Endothelial cell of umbilical vein (primary cell): Measurements from ENCODE around the gene ANXA4. TPM values are rescaled to one million over a fixed set of nuclear protein-coding genes. Genes with fewer than 3 reads are reported as not detected.

Source experiments
- BruUV-seq: library from RNA; stranded (reverse); fragments of 400-500 nt; replicated peaks from 2 replicates; lab custom pipeline; 2021; lab: Mats Ljungman, UMichigan
- CTCF ChIA-PET: fragments of 300-600, 350-600 bp; sonication (Branson Sonifier 250); formaldehyde crosslinking; loops from one replicate; lab custom pipeline; 2021; ENCODE audit warnings: antibody characterized with exemption, inconsistent platforms; lab: Charles Lee
- POLR2A ChIA-PET: fragments of 300-600, 350-600 bp; sonication (Branson Sonifier 250); formaldehyde crosslinking; loops from one replicate; lab custom pipeline; 2021; ENCODE audit warnings: antibody characterized with exemption, inconsistent platforms; lab: Charles Lee
- DNase-seq: peaks from one replicate; pipeline ENCODE4 v3.0.0-alpha.2; 2011; ENCODE audit warnings: low read depth, low spot score
- FAIRE-seq: peaks from 2 replicates; lab custom pipeline; 2011; peaks lifted over from hg19 to GRCh38; lab: Jason Lieb, UNC
- H2AFZ ChIP-seq: 2 replicates; pipeline ENCODE4 v1.6.0; 2012; ENCODE audit warnings: low read depth, low read length, control low read depth, inconsistent platforms
- H3K27ac ChIP-seq: 2 replicates; pipeline ENCODE4 v1.5.1; 2011; ENCODE audit warnings: low read depth, mild to moderate bottlenecking, control low read depth, low read length, moderate library complexity; ENCODE audit not compliant: insufficient read depth
- H3K27me3 ChIP-seq, 2 experiments: 2 replicates each; pipeline versions ENCODE4 v1.6.0 to v1.6.1; 2011; ENCODE audit warnings: low read length in 2 of 2, mixed read lengths in 1 of 2; ENCODE audit not compliant: control insufficient read depth in 2 of 2, insufficient read depth in 2 of 2
- H3K36me3 ChIP-seq, 2 experiments: 2 replicates in 1 of 2; 3 replicates in 1 of 2; pipeline ENCODE4 v1.5.1; 2011; ENCODE audit warnings: low read length in 2 of 2, mild to moderate bottlenecking in 1 of 2, moderate library complexity in 1 of 2; ENCODE audit not compliant: control insufficient read depth in 2 of 2, insufficient read depth in 2 of 2; ENCODE audit errors: extremely low read depth in 1 of 2
- H3K4me1 ChIP-seq: 3 replicates; pipeline ENCODE4 v1.5.1; 2011; ENCODE audit warnings: mild to moderate bottlenecking, low read length; ENCODE audit not compliant: control insufficient read depth, insufficient read depth; ENCODE audit errors: extremely low read depth
- H3K4me2 ChIP-seq: 2 replicates; pipeline ENCODE4 v1.6.1; 2011; ENCODE audit warnings: low read length, control low read depth, mixed read lengths; ENCODE audit not compliant: insufficient read depth
- H3K4me3 ChIP-seq, 3 experiments: fragments of 200-600 bp in 1 of 3; sonication (generic), shearing (Covaris generic) in 1 of 3; replicated peaks in 1 of 3; 2 replicates each; pipeline ENCODE4 v1.5.1; 2011 to 2016; ENCODE audit warnings: control low read depth in 3 of 3, low read length in 3 of 3, mild to moderate bottlenecking in 2 of 3, inconsistent platforms in 1 of 3, low read depth in 1 of 3, moderate library complexity in 1 of 3; ENCODE audit not compliant: insufficient read depth in 1 of 3
- H3K79me2 ChIP-seq: 2 replicates; pipeline ENCODE4 v1.6.0; 2012; ENCODE audit warnings: low read length, inconsistent platforms; ENCODE audit not compliant: control insufficient read depth, insufficient read depth
- H3K9ac ChIP-seq: replicated peaks from 2 replicates; pipeline ENCODE3; 2011; ENCODE audit warnings: low read length, control low read depth; ENCODE audit not compliant: insufficient read depth; ENCODE audit errors: extremely low read depth
- H3K9me1 ChIP-seq: replicated peaks from 3 replicates; pipeline ENCODE4 v1.6.0; 2011; ENCODE audit warnings: mild to moderate bottlenecking, low read length; ENCODE audit not compliant: control insufficient read depth, insufficient read depth; ENCODE audit errors: extremely low read depth
- H3K9me3 ChIP-seq: replicated peaks from 2 replicates; pipeline ENCODE4 v1.5.1; 2012; ENCODE audit warnings: low read length, inconsistent platforms; ENCODE audit not compliant: control insufficient read depth, insufficient read depth
- H4K20me1 ChIP-seq: replicated peaks from 2 replicates; pipeline ENCODE3; 2011; ENCODE audit warnings: mild to moderate bottlenecking, low read length; ENCODE audit not compliant: control insufficient read depth, insufficient read depth; ENCODE audit errors: extremely low read depth
- EZH2 ChIP-seq: IDR thresholded peaks from 2 replicates; pipeline ENCODE4 v1.6.1; 2012; ENCODE audit warnings: borderline replicate concordance, low read depth, mild to moderate bottlenecking, moderate library complexity, low read length, inconsistent platforms; ENCODE audit not compliant: severe bottlenecking
- FOS ChIP-seq: IDR thresholded peaks from 2 replicates; pipeline ENCODE4 v1.6.1; 2011; ENCODE audit warnings: mild to moderate bottlenecking, low read length, moderate library complexity, borderline replicate concordance; ENCODE audit not compliant: insufficient read depth
- GATA2 ChIP-seq: IDR thresholded peaks from 2 replicates; pipeline ENCODE4 v1.7.0; 2011; ENCODE audit warnings: low read depth, mild to moderate bottlenecking, moderate library complexity, mixed read lengths, low read length; ENCODE audit not compliant: insufficient read length, insufficient read depth
- JUN ChIP-seq: IDR thresholded peaks from 2 replicates; pipeline ENCODE4 v1.6.1; 2011; ENCODE audit warnings: borderline replicate concordance, low read depth; ENCODE audit not compliant: insufficient read length, insufficient read depth
- MYC ChIP-seq: IDR thresholded peaks from one replicate; pipeline ENCODE4 v1.6.1; 2011; ENCODE audit warnings: mild to moderate bottlenecking, low read depth, low read length
- POLR2A ChIP-seq: IDR thresholded peaks from 2 replicates; pipeline ENCODE4 v1.6.1; 2012; ENCODE audit warnings: low read depth, mild to moderate bottlenecking, control low read depth, low read length
- dilution Hi-C: fragments of 300-500 bp; cut with MboI; formaldehyde crosslinking; loops from one replicate; pipeline ENCODE4 v1.15.0; 2019; ENCODE audit warnings: low sequenced_read_pairs; ENCODE audit not compliant: extremely low pct_ligation_motif_present
- intact Hi-C: fragments of 100-400 bp; cut with micrococcal nuclease; formaldehyde crosslinking; loops from one replicate; pipeline ENCODE4 v1.10.0; 2022
- polyA plus RNA-seq, 4 experiments: library from polyadenylated mRNA; depleted of rRNA in 3 of 4; stranded (reverse) in 3 of 4; unstranded in 1 of 4; fragments of >200 nt; gene quantifications; 2 replicates each; pipeline versions ENCODE4 v1.2.1 to v1.2.3, GENCODE V29; 2011 to 2012; ENCODE audit warnings: missing spikeins in 1 of 4
- total RNA-seq: library from RNA; stranded (reverse); gene quantifications from 2 replicates; pipeline ENCODE4 v1.2.3, GENCODE V29; 2021
- TF ChIP-seq, protein P1 (sequence below): IDR thresholded peaks from 2 replicates; pipeline ENCODE4 v1.6.1; 2011; ENCODE audit not compliant: insufficient read depth, insufficient read length
- TF ChIP-seq, protein P2 (sequence below), 2 donors: IDR thresholded peaks; 1 replicate in 1 of 2; 2 replicates in 1 of 2; pipeline ENCODE4 v1.5.1; 2011; ENCODE audit warnings: low read length in 2 of 2, mild to moderate bottlenecking in 2 of 2, moderate library complexity in 2 of 2, control low read depth in 1 of 2, inconsistent platforms in 1 of 2, low read depth in 1 of 2; ENCODE audit not compliant: insufficient read depth in 1 of 2; ENCODE audit errors: extremely low read depth in 1 of 2

Gene ANXA4
- total and polyA plus RNA-seq, 2 donors (not counting 3 experiments of a cell fraction or from before 2014, with no cell fraction given) = 29.4 to 79.6 TPM

DNA sequence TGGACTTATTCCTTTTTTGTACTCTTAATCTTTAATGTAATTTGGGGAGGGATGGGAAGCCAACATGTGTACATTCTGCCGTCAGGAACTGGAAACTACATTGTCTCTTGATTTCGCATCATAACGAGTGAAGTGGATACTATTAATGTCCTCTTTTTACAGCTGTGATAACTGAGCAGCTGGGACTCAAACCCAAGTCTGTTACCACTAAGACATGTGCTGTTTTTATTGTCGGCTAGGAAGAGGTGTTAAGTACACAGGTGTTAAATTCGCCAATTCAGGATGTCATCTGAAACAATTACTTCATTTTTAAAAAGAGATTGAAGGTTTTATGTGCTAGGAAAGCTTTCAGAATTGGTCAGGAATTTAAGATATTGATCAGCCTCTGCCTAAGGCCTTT, 94.4 kb downstream of the ANXA4 start:
- Histone ChIP-seq H3K79me2 (peaks cover 19% of the 10 kb centered on the region), H3K4me2 (no peak overlapping the region)
- intact Hi-C loops = no loop called here

DNA sequence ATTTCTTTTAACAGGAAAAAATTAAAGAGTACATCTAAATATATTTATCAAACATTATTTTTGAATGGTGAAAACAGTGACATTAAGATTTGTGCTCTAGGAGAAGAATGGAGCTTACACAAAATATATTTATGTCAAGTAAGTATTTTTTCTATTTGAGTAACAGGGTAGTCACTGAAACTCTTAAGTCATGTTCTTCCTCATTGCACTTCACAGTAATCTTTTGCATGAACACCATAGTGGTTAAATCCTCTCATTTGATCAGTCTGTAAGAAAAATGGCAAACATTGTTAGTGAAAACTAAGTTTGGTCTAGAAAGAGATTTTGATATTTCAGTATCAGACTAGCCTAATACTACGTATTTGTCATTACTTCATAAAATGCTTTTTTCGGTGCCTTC, 95.6 kb downstream of the ANXA4 start:
- Histone ChIP-seq H2AFZ (no peak overlapping the region), H3K27me3 (no peaks in the 10 kb centered on the region), H3K4me1 (no peaks in the 10 kb centered on the region), H3K9me3 (no peaks in the 10 kb centered on the region), H3K9me1 (no peaks in the 10 kb centered on the region), H3K4me2 (no peak overlapping the region), H3K9ac (no peak overlapping the region), H3K27ac (no peak overlapping the region), H3K36me3 (peaks cover 0 to 2% of the 10 kb centered on the region in 2 experiments), H3K79me2 (peaks cover 13% of the 10 kb centered on the region), H3K4me3 (no peak overlapping the region), H4K20me1 (no peaks in the 10 kb centered on the region)
- DNase-seq = no peak
- POLR2A ChIA-PET = no interaction called here
- CTCF ChIA-PET = interaction anchor here (1.1 to 1.8 kb wide), 3 partner anchors 21 to 113 kb away, joined by 3 to 5 read pairs (median 3); no protein-coding TSS in a partner anchor
- no TSS peak for BruUV-seq
- FAIRE-seq = no peak
- dilution Hi-C loops (no loop called here), intact Hi-C loops (no loop called here)
- TF ChIP-seq, protein P1, sequence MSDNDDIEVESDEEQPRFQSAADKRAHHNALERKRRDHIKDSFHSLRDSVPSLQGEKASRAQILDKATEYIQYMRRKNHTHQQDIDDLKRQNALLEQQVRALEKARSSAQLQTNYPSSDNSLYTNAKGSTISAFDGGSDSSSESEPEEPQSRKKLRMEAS = no peak
- TF ChIP-seq JUN = no peak
- no peak for TF ChIP-seq MYC
- TF ChIP-seq FOS = no peak
- TF ChIP-seq GATA2 = no peak
- no peak for TF ChIP-seq EZH2
- TF ChIP-seq POLR2A = no peak
- TF ChIP-seq, protein P2, sequence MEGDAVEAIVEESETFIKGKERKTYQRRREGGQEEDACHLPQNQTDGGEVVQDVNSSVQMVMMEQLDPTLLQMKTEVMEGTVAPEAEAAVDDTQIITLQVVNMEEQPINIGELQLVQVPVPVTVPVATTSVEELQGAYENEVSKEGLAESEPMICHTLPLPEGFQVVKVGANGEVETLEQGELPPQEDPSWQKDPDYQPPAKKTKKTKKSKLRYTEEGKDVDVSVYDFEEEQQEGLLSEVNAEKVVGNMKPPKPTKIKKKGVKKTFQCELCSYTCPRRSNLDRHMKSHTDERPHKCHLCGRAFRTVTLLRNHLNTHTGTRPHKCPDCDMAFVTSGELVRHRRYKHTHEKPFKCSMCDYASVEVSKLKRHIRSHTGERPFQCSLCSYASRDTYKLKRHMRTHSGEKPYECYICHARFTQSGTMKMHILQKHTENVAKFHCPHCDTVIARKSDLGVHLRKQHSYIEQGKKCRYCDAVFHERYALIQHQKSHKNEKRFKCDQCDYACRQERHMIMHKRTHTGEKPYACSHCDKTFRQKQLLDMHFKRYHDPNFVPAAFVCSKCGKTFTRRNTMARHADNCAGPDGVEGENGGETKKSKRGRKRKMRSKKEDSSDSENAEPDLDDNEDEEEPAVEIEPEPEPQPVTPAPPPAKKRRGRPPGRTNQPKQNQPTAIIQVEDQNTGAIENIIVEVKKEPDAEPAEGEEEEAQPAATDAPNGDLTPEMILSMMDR (IDR thresholded peaks at IDR 0.05; ENCODE audit: extremely low read depth in 1 of 2, insufficient read depth in 1 of 2, low read depth in 1 of 2, low read length in 2 of 2) = no peak

More for the DNA sequence above, 94.4 kb downstream of the ANXA4 start:
- no TSS peak for BruUV-seq
- Histone ChIP-seq H3K4me3 (no peak overlapping the region), H3K9ac (no peak overlapping the region), H4K20me1 (no peaks in the 10 kb centered on the region), H3K9me1 (no peaks in the 10 kb centered on the region), H3K27ac (no peak overlapping the region), H3K9me3 (no peaks in the 10 kb centered on the region), H3K4me1 (no peaks in the 10 kb centered on the region), H2AFZ (no peak overlapping the region), H3K27me3 (no peaks in the 10 kb centered on the region), H3K36me3 (peaks cover 0 to 2% of the 10 kb centered on the region in 2 experiments)
- POLR2A ChIA-PET = no interaction called here
- TF ChIP-seq POLR2A (no peak), FOS (no peak), GATA2 (no peak), JUN (no peak)
- CTCF ChIA-PET = interaction anchor here (1.0 to 1.4 kb wide), 3 partner anchors 11 to 112 kb away, joined by 3 to 7 read pairs (median 5); no protein-coding TSS in a partner anchor
- dilution Hi-C loops = no loop called here
- no peak for FAIRE-seq
- DNase-seq = no peak
